T1000 (cell line): Measurements from ENCODE around the gene PSMD3.

Experiments used
- DNase-seq: peaks from one replicate; lab custom pipeline; 2025; ENCODE audit warnings: mixed read lengths; lab: John Stamatoyannopoulos, UW

The PSMD3 gene

GRCh38 chr17:40022961-40023541, 42.4 kb downstream of the PSMD3 start:
- DNase-seq, result no peak

- DNase-seq, result peak; percentile 44
Observed at GRCh38 chr17:40023590-40024292, 43.1 kb downstream of the PSMD3 start.

GRCh38 chr17:40024901-40025300, 44.3 kb downstream of the PSMD3 start:
- DNase-seq, result no peak

GRCh38 chr17:40025559-40025958, 45.0 kb downstream of the PSMD3 start:
- no peak for DNase-seq

- DNase-seq, result no peak
Observed at GRCh38 chr17:40025991-40026815, 45.6 kb downstream of the PSMD3 start.

GRCh38 chr17:40026816-40027613, 46.4 kb downstream of the PSMD3 start:
- peak; percentile 62 for DNase-seq

GRCh38 chr17:40027614-40028012, 47.0 kb downstream of the PSMD3 start:
- no peak for DNase-seq

- DNase-seq, result no peak
Observed at GRCh38 chr17:40028595-40028994, 48.0 kb downstream of the PSMD3 start.

- no peak for DNase-seq
Observed at GRCh38 chr17:40031706-40032105, 51.1 kb downstream of the PSMD3 start.

- no peak for DNase-seq
Observed at GRCh38 chr17:40032322-40033320, 52.0 kb downstream of the PSMD3 start.

GRCh38 chr17:40033339-40033738, 52.7 kb downstream of the PSMD3 start:
- no peak for DNase-seq

GRCh38 chr17:40034426-40035161, 54.0 kb downstream of the PSMD3 start:
- no peak for DNase-seq

GRCh38 chr17:40035162-40035559, 54.6 kb downstream of the PSMD3 start:
- DNase-seq, result no peak

GRCh38 chr17:40038882-40039513, 58.4 kb downstream of the PSMD3 start:
- DNase-seq, result peak; percentile 32

GRCh38 chr17:40041196-40041595, 60.6 kb downstream of the PSMD3 start:
- no peak for DNase-seq
